Mammary epithelial cell (primary cell): ENCODE results near the gene MEGF6.

Experiments
- CTCF ChIP-seq, 2 donors: IDR thresholded peaks in 1 of 2; conservative IDR thresholded peaks in 1 of 2; 2 replicates each; pipeline ENCODE4 v1.5.1; 2011 to 2012; ENCODE audit warnings: inconsistent platforms in 2 of 2, low read length in 2 of 2, mild to moderate bottlenecking in 2 of 2, control low read depth in 1 of 2, low read depth in 1 of 2; ENCODE audit not compliant: insufficient read depth in 1 of 2; ENCODE audit errors: extremely low read depth in 1 of 2
- EZH2 ChIP-seq: IDR thresholded peaks from 2 replicates; pipeline ENCODE4 v1.6.1; 2012; ENCODE audit warnings: low read length, inconsistent platforms, borderline replicate concordance

GRCh38 chr1:3461934-3462275 lies 149.4 kb downstream of the MEGF6 start:
- no peak for TF ChIP-seq CTCF (conservative IDR thresholded peaks at IDR 0.05 in 1 of 2, IDR thresholded peaks at IDR 0.05 in 1 of 2; ENCODE audit: extremely low read depth in 1 of 2, insufficient read depth in 1 of 2, low read depth in 1 of 2, low read length in 2 of 2)
- no peak for TF ChIP-seq EZH2
